Type B pancreatic cell (in vitro differentiated cells): ENCODE data around the gene SNX10. TPM values are rescaled to one million over a fixed set of nuclear protein-coding genes. Genes with fewer than 3 reads are reported as not detected.

Experiments
- DNase-seq: peaks from one replicate; pipeline ENCODE4 v3.0.0; 2021; ENCODE audit warnings: mixed read lengths; ENCODE audit not compliant: unreplicated experiment; ENCODE audit errors: extremely low spot score
- H3K27ac Mint-ChIP-seq: 2 replicates; pipeline ENCODE4 v1.8.0; 2021; ENCODE audit warnings: mild to moderate bottlenecking, mixed read lengths
- H3K27me3 Mint-ChIP-seq: 2 replicates; pipeline ENCODE4 v1.8.0; 2021; ENCODE audit warnings: mixed read lengths
- H3K36me3 Mint-ChIP-seq: 2 replicates; pipeline ENCODE4 v1.8.0; 2021; ENCODE audit warnings: mixed read lengths
- H3K4me1 Mint-ChIP-seq: one replicate; pipeline ENCODE4 v1.8.0; 2021; ENCODE audit warnings: mixed read lengths; ENCODE audit not compliant: unreplicated experiment
- H3K4me3 Mint-ChIP-seq: 2 replicates; pipeline ENCODE4 v1.8.0; 2021; ENCODE audit warnings: mild to moderate bottlenecking, mixed read lengths
- H3K9me3 Mint-ChIP-seq: 2 replicates; pipeline ENCODE4 v1.8.0; 2021; ENCODE audit warnings: mixed read lengths
- total RNA-seq: library from RNA; stranded (reverse); gene quantifications from 2 replicates; pipeline ENCODE4 v1.2.1, GENCODE V29; 2021; ENCODE audit warnings: low replicate concordance
- TF ChIP-seq, protein P1 (sequence below): fragments of 200-600 bp; sonication (generic); conservative IDR thresholded peaks from 2 replicates; pipeline ENCODE4 v1.5.0; 2021; ENCODE audit warnings: antibody characterized with exemption, mild to moderate bottlenecking

Gene SNX10
- total RNA-seq, 1 donor from 2014 or later, result 2.8 TPM

DNA sequence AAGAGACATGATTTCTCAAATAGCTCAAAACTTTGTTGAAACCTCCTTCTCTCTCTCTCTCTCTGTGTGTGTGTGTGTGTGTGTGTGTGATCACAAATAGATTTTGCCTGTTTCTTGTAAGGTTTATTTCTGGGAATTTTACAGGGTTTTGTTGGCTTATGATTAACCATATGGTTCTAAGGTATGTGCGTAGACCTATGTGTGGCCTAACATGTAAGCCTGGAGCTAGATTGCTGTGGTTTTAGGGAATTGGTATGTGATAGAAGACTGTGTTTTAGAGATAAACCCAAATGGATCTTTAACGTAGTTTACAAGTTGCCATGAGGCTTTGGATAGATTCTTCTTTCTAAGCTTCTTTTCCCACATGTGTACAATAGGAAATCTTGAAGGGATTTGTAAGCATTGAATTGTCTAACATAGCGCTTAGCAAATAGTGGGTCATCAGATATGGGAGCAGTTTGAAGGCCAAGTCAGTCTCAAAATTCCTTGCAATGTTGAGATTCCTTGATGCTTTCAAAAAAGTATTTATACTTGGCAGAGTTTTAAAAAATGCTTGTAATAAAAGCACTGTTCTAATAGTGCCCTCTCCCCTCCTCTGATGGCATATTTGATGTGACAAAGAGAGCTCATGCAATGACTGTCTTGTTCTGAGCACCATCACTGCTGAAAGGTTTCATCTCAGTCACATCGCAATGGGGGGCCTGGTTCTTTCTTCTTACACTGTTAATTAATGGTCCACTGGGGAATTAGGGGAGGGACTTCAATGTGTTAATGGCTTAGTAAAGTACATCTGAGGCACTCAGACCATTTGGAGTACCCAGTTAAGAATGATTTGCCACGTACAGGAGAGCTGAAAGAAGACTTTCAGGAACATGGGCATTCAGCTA lies 118.2 kb downstream of the SNX10 start:
- Mint-ChIP-seq H3K27ac (no peak overlapping the region), H3K9me3 (peaks cover 9% of the 10 kb centered on the region), H3K4me3 (no peak overlapping the region), H3K27me3 (peaks cover 6% of the 10 kb centered on the region), H3K4me1 (no peaks in the 10 kb centered on the region), H3K36me3 (no peaks in the 10 kb centered on the region)
- TF ChIP-seq, protein P1, sequence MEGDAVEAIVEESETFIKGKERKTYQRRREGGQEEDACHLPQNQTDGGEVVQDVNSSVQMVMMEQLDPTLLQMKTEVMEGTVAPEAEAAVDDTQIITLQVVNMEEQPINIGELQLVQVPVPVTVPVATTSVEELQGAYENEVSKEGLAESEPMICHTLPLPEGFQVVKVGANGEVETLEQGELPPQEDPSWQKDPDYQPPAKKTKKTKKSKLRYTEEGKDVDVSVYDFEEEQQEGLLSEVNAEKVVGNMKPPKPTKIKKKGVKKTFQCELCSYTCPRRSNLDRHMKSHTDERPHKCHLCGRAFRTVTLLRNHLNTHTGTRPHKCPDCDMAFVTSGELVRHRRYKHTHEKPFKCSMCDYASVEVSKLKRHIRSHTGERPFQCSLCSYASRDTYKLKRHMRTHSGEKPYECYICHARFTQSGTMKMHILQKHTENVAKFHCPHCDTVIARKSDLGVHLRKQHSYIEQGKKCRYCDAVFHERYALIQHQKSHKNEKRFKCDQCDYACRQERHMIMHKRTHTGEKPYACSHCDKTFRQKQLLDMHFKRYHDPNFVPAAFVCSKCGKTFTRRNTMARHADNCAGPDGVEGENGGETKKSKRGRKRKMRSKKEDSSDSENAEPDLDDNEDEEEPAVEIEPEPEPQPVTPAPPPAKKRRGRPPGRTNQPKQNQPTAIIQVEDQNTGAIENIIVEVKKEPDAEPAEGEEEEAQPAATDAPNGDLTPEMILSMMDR, result no peak
- DNase-seq, result no peak

DNA sequence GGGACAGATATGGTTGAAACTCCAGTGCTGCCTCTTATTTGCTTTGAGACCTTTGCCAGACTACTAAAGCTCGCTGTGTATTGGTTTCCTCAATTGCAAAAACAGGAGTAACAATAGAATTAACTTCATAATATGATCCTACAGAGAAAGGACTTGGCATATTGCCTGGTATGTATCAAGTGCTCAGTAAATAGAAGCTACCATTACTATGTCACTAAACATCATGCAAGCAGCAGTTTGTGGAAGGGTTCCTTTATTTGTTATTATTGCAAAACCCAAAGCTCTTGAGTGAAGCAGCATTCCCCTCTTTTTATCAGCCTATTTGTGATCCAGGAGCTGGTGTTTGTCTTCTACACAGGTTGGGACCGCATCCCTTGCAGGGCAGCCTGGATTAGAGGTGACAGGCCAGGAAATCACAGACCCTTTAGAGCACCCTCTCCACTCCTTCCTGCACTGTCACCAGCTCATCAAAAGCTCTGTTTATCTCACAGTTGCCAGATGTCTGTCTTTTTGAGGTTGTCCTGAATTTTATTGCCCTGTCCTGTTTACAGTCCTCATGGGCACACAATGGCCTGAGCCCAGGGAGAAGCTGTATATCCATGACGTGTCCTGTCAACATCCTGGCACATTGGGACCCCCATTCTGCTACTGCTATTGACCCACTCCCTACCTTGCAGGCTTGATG lies 121.5 kb downstream of the SNX10 start:
- peaks cover 5% of the 10 kb centered on the region for H3K4me1 Mint-ChIP-seq
- no peak for DNase-seq
- H3K27me3 Mint-ChIP-seq, result peaks cover 8% of the 10 kb centered on the region
- no peak overlapping the region for H3K27ac Mint-ChIP-seq
- no peaks in the 10 kb centered on the region for H3K9me3 Mint-ChIP-seq
- H3K36me3 Mint-ChIP-seq, result no peaks in the 10 kb centered on the region
- H3K4me3 Mint-ChIP-seq, result no peak overlapping the region
- TF ChIP-seq, protein P1, result no peak

DNA sequence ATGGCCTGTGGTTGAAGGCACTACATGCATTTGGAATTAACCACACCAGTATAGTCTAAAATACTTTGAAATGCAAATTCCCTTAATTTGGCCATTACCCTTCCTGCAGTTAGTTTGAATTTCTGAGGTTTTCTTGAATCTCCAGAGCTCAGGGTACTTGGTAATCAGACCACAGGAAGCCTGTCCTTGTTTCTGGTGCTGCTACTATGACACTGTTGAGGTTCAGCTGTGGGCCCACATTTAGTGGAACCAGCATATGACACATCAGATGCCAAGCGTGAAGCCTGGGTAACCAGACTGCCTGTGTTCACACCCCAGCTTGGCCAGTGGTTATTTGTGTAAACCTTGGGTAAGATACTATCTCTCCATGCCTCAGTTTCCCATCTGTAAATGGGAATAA lies 124.3 kb downstream of the SNX10 start:
- Mint-ChIP-seq H3K4me1 (peaks cover 22% of the 10 kb centered on the region), H3K36me3 (no peaks in the 10 kb centered on the region), H3K4me3 (no peak overlapping the region), H3K9me3 (no peaks in the 10 kb centered on the region), H3K27me3 (peaks cover 4% of the 10 kb centered on the region), H3K27ac (no peak overlapping the region)
- no peak for DNase-seq
- TF ChIP-seq, protein P1, result no peak

DNA sequence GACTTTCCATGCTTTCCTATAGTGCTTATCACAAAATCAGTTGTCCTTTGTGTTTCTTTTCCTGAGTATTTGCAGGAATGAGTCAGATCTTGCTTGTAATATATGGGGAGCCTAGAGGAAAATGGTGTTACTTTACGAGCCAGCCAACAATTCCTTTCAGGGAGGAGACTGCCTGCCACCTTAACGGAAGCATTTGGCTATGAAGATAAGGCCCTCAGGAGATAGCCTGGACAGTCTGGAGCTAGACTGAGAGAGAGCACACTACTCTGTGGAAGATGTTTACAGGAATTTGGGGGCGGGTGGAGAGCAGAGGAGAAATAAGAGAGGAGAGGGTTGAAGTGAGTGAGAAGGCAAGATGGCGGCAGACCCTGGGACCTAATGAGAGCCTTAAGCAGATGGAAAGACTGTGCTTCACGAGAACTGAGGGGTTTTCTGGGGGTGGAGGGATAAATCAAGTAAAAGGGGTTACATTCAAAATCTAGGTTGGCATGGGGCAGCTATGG lies 126.3 kb downstream of the SNX10 start:
- H3K36me3 Mint-ChIP-seq, result no peaks in the 10 kb centered on the region
- H3K27ac Mint-ChIP-seq, result no peak overlapping the region
- peaks cover 25% of the 10 kb centered on the region for H3K4me1 Mint-ChIP-seq
- H3K4me3 Mint-ChIP-seq, result no peak overlapping the region
- no peak for DNase-seq
- no peaks in the 10 kb centered on the region for H3K9me3 Mint-ChIP-seq
- peaks cover 4% of the 10 kb centered on the region for H3K27me3 Mint-ChIP-seq
- TF ChIP-seq, protein P1, result no peak

DNA sequence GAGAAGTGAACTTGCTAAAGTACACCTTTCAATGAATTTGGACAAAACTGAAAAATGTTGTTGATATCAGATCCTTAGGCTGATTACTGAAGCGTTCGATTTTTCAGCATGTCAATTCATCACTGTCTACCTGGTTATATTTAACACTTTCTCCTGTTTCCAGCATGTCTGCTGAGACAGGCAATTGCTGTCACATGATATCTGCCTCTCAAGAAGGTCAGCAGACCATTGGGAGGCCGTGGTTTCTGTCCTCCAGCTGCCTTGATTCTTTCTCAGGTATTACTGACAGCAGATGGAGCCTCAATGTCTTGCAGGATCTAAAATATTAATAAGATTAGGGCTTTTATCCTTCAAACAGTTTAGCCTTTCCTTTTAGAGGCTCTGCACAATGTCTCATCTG lies 127.5 kb downstream of the SNX10 start:
- Mint-ChIP-seq H3K27ac (no peak overlapping the region), H3K9me3 (no peaks in the 10 kb centered on the region), H3K27me3 (peaks cover 4% of the 10 kb centered on the region), H3K4me1 (peaks cover 25% of the 10 kb centered on the region), H3K36me3 (no peaks in the 10 kb centered on the region), H3K4me3 (no peak overlapping the region)
- TF ChIP-seq, protein P1, result no peak
- no peak for DNase-seq
